ENCODE data around the gene ZNF276. TPM values are rescaled to one million over a fixed set of nuclear protein-coding genes. Genes with fewer than 3 reads are reported as not detected.
"Not testable (repeated sequence)": the region's sequence is repeated elsewhere in the genome, so short reads cannot be mapped to it uniquely, and the experiment has no call there.

Gene ZNF276
- total RNA-seq, 1 donor from 2014 or later, result 25.4 TPM

GRCh38 chr16:89779231-89779908 is 58.0 kb downstream of the ZNF276 start:
- H3K36me3 Mint-ChIP-seq (ENCODE audit: low read depth, unreplicated experiment), result peaks cover 16% of the 10 kb centered on the region
- no peak for TF ChIP-seq CTCF (IDR thresholded peaks at IDR 0.05; ENCODE audit: unreplicated experiment)
- H3K27ac Mint-ChIP-seq (ENCODE audit: unreplicated experiment), result no peak overlapping the region
- no peak for DNase-seq (ENCODE audit: low spot score)
- no peaks in the 10 kb centered on the region for H3K9me3 Mint-ChIP-seq (ENCODE audit: unreplicated experiment)
- H3K4me3 Mint-ChIP-seq (ENCODE audit: unreplicated experiment), result no peak overlapping the region
- H3K4me1 Mint-ChIP-seq (ENCODE audit: unreplicated experiment), result no peaks in the 10 kb centered on the region
- peaks cover 4% of the 10 kb centered on the region for H3K27me3 Mint-ChIP-seq (ENCODE audit: unreplicated experiment)

- Mint-ChIP-seq H3K9me3 (ENCODE audit: unreplicated experiment) (no peaks in the 10 kb centered on the region), H3K36me3 (ENCODE audit: low read depth, unreplicated experiment) (peaks cover 20% of the 10 kb centered on the region), H3K27ac (ENCODE audit: unreplicated experiment) (no peak overlapping the region), H3K27me3 (ENCODE audit: unreplicated experiment) (peaks cover 4% of the 10 kb centered on the region), H3K4me1 (ENCODE audit: unreplicated experiment) (no peaks in the 10 kb centered on the region), H3K4me3 (ENCODE audit: unreplicated experiment) (no peak overlapping the region)
- no peak for TF ChIP-seq CTCF (IDR thresholded peaks at IDR 0.05; ENCODE audit: unreplicated experiment)
- no peak for DNase-seq (ENCODE audit: low spot score)
These were observed 58.6 kb downstream of the ZNF276 start for GRCh38 chr16:89779909-89780305.

GRCh38 chr16:89782489-89782888 is 61.2 kb downstream of the ZNF276 start:
- Mint-ChIP-seq H3K4me3 (ENCODE audit: unreplicated experiment) (no peak overlapping the region), H3K27ac (ENCODE audit: unreplicated experiment) (no peak overlapping the region), H3K36me3 (ENCODE audit: low read depth, unreplicated experiment) (peaks cover 22% of the 10 kb centered on the region)

GRCh38 chr16:89783952-89784351 is 62.6 kb downstream of the ZNF276 start:
- not testable (repeated sequence) for H3K4me1 Mint-ChIP-seq (ENCODE audit: unreplicated experiment); H3K27me3 Mint-ChIP-seq (ENCODE audit: unreplicated experiment); H3K27ac Mint-ChIP-seq (ENCODE audit: unreplicated experiment); H3K9me3 Mint-ChIP-seq (ENCODE audit: unreplicated experiment); DNase-seq (ENCODE audit: low spot score); H3K4me3 Mint-ChIP-seq (ENCODE audit: unreplicated experiment)
- H3K36me3 Mint-ChIP-seq (ENCODE audit: low read depth, unreplicated experiment), result peaks cover 18% of the 10 kb centered on the region

More at GRCh38 chr16:89782489-89782888, 61.2 kb downstream of the ZNF276 start:
- Mint-ChIP-seq H3K27me3 (ENCODE audit: unreplicated experiment) (peaks cover 4% of the 10 kb centered on the region), H3K4me1 (ENCODE audit: unreplicated experiment) (no peaks in the 10 kb centered on the region), H3K9me3 (ENCODE audit: unreplicated experiment) (no peaks in the 10 kb centered on the region)
- no peak for DNase-seq (ENCODE audit: low spot score)
- no peak for TF ChIP-seq CTCF (IDR thresholded peaks at IDR 0.05; ENCODE audit: unreplicated experiment)

GRCh38 chr16:89784406-89784805 is 63.1 kb downstream of the ZNF276 start:
- DNase-seq (ENCODE audit: low spot score), result no peak
- Mint-ChIP-seq H3K27me3 (ENCODE audit: unreplicated experiment) (peaks cover 4% of the 10 kb centered on the region), H3K9me3 (ENCODE audit: unreplicated experiment) (no peaks in the 10 kb centered on the region), H3K4me3 (ENCODE audit: unreplicated experiment) (peak overlapping the region; percentile 31), H3K4me1 (ENCODE audit: unreplicated experiment) (no peaks in the 10 kb centered on the region), H3K36me3 (ENCODE audit: low read depth, unreplicated experiment) (peaks cover 18% of the 10 kb centered on the region), H3K27ac (ENCODE audit: unreplicated experiment) (no peak overlapping the region)
- no peak for TF ChIP-seq CTCF (IDR thresholded peaks at IDR 0.05; ENCODE audit: unreplicated experiment)
